ENCODE data around the gene RNF112. TPM values are rescaled to one million over a fixed set of nuclear protein-coding genes. Genes with fewer than 3 reads are reported as not detected.

RNF112 gene
- total and polyA plus RNA-seq, 2 of the 8 experiments (the other 6 are each of a cell fraction or from before 2014, with no cell fraction given) = 1.1 to 2.2 TPM

GRCh38 chr17:19370493-19370960, 40.5 kb upstream of the RNF112 start:
- CTCF ChIA-PET (ENCODE audit: partially characterized antibody) = interaction anchor here (0.6 kb wide), 1 partner anchor 330 kb away, joined by 4 read pairs; no protein-coding TSS in a partner anchor
- Histone ChIP-seq H3K23ac (ENCODE audit: insufficient read length) (no peak overlapping the region), H3K9ac (replicated peaks in 1 of 4; ENCODE audit: extremely low read depth in 1 of 4, low read depth in 3 of 4, low read length in 3 of 4) (no peak overlapping the region), H2BK15ac (ENCODE audit: low read length) (no peak overlapping the region), H3K4me1 (replicated peaks in 1 of 4; ENCODE audit: control insufficient read depth in 3 of 4, insufficient read depth in 4 of 4, low read length in 3 of 4) (peaks cover 0 to 3% (median 2%) of the 10 kb centered on the region in 4 experiments; a peak in 5 of 7 replicates), H4K5ac (ENCODE audit: insufficient read length, low read depth, low read length) (no peak overlapping the region), H3K4ac (replicated peaks; ENCODE audit: insufficient read length, low read depth, low read length) (no peak overlapping the region), H2BK12ac (ENCODE audit: low read depth, low read length) (no peak overlapping the region), H4K8ac (ENCODE audit: extremely low read depth, insufficient read depth, low read length) (no peak overlapping the region), H3K27ac (ENCODE audit: low read depth, low read length) (no peak overlapping the region), H3K36me3 (ENCODE audit: control insufficient read depth in 2 of 4, insufficient read depth in 4 of 4, low read length in 3 of 4) (no peaks in the 10 kb centered on the region), H3K9me3 (ENCODE audit: insufficient read depth in 2 of 2, low read depth in 1 of 2, low read length in 1 of 2) (no peaks in the 10 kb centered on the region), H2BK20ac (ENCODE audit: low read length) (no peak overlapping the region), H3K18ac (ENCODE audit: extremely low read depth, low read length) (no peak overlapping the region), H2BK120ac (replicated peaks; ENCODE audit: low read depth, low read length) (no peak overlapping the region), H2BK5ac (ENCODE audit: low read depth, low read length) (no peak overlapping the region), H2AFZ (ENCODE audit: low read length) (no peak overlapping the region), H2AK5ac (ENCODE audit: low read depth, low read length) (0 out of 2 replicates have a peak overlapping the region, but pooled peaks have one; percentile 34), H4K20me1 (replicated peaks in 1 of 2; ENCODE audit: control insufficient read depth in 1 of 2, insufficient read depth in 2 of 2, low read length in 2 of 2) (no peaks in the 10 kb centered on the region), H3K14ac (ENCODE audit: insufficient read length) (no peak overlapping the region), H3K56ac (replicated peaks; ENCODE audit: insufficient read length, low read depth, low read length) (no peak overlapping the region), H3K23me2 (ENCODE audit: low read depth, low read length) (no peaks in the 10 kb centered on the region), H3K4me3 (ENCODE audit: extremely low read depth in 1 of 4, insufficient read depth in 2 of 4, low read depth in 3 of 4, low read length in 4 of 4) (no peak overlapping the region), H4K91ac (replicated peaks; ENCODE audit: insufficient read length, low read length) (no peak overlapping the region), H3K27me3 (replicated peaks in 1 of 4; ENCODE audit: control insufficient read depth in 3 of 4, extremely low read depth in 1 of 4, insufficient read depth in 3 of 4, low read length in 3 of 4) (no peaks in the 10 kb centered on the region), H3K79me1 (ENCODE audit: low read depth, low read length) (no peaks in the 10 kb centered on the region; the same call in 1 of the 2 replicates), H3K4me2 (ENCODE audit: insufficient read depth in 1 of 2, low read depth in 2 of 2, low read length in 2 of 2) (no peak overlapping the region), H3K79me2 (ENCODE audit: control insufficient read depth in 1 of 2, insufficient read depth in 2 of 2, low read length in 2 of 2) (no peaks in the 10 kb centered on the region)
- WGBS, 2 experiments (ENCODE audit: extremely low coverage in 1 of 2, insufficient coverage in 1 of 2, insufficient read length in 1 of 2, insufficient replicate concordance in 2 of 2, low coverage in 1 of 2, low lambda C conversion rate in 2 of 2, missing lambda C conversion rate in 1 of 2) = 91% methylated on average over 7 of the region's 7 CpGs; no CpG with 5 or more reads in 1 of the 2 experiments
- FAIRE-seq (no peak), DNase-seq (ENCODE audit: low read depth in 1 of 2, low spot score in 2 of 2) (no peak)
- POLR2A ChIA-PET (ENCODE audit: partially characterized antibody) = interaction anchor here (1.1 to 1.8 kb wide), 2 partner anchors 15 to 20 kb away, joined by 3 to 5 read pairs; no protein-coding TSS in a partner anchor
- TF ChIP-seq SUZ12 (IDR thresholded peaks at IDR 0.05; ENCODE audit: low read length) = no peak
- TF ChIP-seq NRF1 (IDR thresholded peaks at IDR 0.05; ENCODE audit: low read depth, low read length) = no peak
- TF ChIP-seq SP4 (IDR thresholded peaks at IDR 0.05; ENCODE audit: low read length) = no peak
- TF ChIP-seq RNF2 (IDR thresholded peaks at IDR 0.05; ENCODE audit: borderline replicate concordance, low read depth, low read length, missing control alignments, poor library complexity, severe bottlenecking) = no peak

All from H1 (cell line).